GM12872 (cell line): ENCODE data around the gene GLA.

Source experiments
- TF ChIP-seq, protein P1 (sequence below): IDR thresholded peaks from 3 replicates; pipeline ENCODE4 v1.5.1; 2011; ENCODE audit warnings: low read depth, mild to moderate bottlenecking, low read length, moderate library complexity; ENCODE audit not compliant: insufficient read depth

Gene GLA

DNA sequence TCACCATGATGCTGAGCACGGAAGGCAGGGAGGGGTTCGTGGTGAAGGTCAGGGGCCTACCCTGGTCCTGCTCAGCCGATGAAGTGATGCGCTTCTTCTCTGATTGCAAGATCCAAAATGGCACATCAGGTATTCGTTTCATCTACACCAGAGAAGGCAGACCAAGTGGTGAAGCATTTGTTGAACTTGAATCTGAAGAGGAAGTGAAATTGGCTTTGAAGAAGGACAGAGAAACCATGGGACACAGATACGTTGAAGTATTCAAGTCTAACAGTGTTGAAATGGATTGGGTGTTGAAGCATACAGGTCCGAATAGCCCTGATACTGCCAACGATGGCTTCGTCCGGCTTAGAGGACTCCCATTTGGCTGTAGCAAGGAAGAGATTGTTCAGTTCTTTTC is 4.3 kb upstream of the GLA start:
- TF ChIP-seq, protein P1, sequence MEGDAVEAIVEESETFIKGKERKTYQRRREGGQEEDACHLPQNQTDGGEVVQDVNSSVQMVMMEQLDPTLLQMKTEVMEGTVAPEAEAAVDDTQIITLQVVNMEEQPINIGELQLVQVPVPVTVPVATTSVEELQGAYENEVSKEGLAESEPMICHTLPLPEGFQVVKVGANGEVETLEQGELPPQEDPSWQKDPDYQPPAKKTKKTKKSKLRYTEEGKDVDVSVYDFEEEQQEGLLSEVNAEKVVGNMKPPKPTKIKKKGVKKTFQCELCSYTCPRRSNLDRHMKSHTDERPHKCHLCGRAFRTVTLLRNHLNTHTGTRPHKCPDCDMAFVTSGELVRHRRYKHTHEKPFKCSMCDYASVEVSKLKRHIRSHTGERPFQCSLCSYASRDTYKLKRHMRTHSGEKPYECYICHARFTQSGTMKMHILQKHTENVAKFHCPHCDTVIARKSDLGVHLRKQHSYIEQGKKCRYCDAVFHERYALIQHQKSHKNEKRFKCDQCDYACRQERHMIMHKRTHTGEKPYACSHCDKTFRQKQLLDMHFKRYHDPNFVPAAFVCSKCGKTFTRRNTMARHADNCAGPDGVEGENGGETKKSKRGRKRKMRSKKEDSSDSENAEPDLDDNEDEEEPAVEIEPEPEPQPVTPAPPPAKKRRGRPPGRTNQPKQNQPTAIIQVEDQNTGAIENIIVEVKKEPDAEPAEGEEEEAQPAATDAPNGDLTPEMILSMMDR: no peak

DNA sequence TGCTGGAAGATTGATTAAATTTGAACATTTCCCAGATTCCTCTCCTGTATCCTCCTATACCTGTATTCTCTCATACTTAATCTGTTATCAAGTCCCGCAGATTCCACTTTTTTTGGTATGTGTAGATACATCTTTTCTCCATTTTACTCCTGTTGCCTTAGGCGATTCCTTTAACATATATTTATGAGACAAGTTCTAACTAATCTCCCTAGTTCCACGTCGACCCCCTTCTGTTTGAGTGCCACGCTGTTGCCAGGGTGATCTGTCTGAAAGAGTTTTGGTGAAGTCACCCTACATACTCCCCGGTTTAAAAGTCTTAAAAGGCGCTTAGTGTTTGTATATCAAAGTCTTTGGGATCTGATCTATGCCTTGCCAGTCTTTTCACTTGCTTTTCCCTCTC is 2.7 kb upstream of the GLA start:
- TF ChIP-seq, protein P1: no peak

DNA sequence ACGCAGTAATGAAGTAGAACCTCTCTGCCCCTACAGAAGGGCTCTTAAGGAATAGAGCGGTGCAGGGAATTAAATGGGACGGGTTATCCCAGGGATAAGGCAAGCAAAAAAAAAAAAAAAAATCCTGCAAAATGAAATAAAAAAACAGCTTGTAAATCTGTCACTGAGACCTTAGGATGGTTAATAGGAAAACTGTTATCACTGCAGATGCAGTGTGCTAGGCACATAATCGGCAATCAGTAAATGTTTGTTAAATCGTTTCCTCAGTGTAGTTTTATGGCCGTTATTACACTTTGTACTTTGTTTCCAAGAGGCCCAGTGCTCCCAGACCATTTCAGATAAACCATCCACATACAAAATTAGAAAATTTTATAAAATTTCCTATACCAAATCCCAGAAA is 1.3 kb upstream of the GLA start:
- TF ChIP-seq, protein P1: no peak

DNA sequence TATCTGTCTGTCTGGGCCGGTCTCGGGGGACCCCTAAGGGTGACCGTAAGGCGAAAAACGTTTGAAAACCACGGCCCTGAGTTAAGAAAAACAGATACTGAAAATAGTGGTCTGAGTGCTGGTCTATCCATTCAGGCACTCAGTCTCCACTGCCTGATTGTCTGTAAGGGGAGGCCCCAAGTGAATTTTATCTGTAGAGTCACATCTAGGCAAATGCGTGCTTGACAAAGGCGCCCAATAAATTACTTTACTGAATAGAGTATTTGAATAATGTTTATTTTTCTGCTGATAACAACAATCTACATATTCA is 762 bp upstream of the GLA start:
- TF ChIP-seq, protein P1: no peak

DNA sequence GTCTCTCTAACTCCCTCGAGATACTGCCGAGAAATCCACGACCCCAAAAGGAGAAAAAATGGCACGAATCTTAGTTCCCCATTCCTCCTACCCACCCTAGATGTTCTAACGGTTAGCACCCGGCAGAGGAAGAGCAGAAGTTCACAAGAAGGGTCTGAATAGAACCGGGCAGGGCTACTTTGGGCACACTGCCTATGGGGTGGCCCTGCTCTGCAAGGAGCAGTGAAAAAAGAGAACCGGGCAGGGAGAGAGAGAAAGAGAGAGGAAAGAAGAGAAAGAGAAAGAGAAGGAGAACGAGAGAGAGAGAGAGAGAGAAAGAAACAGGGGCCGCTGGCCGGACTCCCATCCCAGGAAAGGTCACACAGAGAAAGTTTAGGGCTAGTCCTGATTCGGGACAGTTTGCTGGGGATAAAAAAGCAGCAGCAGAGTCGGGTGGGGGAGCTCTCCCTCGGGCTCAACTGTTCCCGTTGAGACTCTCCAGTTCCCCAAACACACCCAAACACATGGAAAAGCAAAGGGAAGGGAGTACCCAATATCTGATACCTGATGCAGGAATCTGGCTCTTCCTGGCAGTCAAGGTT is 468 bp downstream of the GLA start:
- TF ChIP-seq, protein P1: no peak

DNA sequence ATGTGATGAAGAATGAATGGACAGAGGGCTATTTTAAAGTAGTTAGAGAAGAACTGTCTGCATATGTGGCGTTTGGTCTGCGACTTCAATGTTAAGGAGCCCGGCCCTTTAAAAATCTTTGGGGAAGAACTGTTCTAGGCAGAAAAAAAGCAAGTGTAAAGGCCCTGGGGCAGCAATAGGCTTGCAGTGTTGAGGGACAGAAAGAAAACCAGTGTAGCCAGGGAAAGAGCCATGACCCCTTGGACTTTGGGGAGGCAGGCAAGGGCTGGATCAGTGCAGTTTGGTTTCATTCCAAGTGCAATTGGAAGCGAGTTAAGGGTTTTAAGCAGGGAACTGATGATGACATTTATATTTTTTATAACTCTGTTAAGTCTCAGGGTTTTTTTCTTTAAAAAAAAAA is 7.9 kb downstream of the GLA start:
- TF ChIP-seq, protein P1: no peak

DNA sequence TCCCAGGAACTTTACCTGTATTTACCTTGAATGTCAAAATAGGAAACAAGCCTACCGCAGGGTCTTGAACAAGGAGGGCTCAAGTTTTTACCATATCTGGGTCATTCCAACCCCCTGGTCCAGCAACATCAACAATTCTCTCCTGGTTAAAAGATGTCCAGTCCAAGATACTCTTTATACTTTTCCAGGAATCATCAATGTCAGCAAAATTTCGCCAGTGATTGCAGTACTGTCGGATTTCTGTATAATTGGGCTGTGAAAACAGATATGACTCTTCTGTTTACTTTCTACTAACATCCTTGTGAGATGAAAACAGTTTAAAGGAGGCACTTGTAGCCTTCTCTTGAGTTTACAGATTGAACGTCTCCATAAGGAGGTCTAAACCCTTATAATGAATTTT is 9.0 kb downstream of the GLA start:
- TF ChIP-seq, protein P1: no peak

DNA sequence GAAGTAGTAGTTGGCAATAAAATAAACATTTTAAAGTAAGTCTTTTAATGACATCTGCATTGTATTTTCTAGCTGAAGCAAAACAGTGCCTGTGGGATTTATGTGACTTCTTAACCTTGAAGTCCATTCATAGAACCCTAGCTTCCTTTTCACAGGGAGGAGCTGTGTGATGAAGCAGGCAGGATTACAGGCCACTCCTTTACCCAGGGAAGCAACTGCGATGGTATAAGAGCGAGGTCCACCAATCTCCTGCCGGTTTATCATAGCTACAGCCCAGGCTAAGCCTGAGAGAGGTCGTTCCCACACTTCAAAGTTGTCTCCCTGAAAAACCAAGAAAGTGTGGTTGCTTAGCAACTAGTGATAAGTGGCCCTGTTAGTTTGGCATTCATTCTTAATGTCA is 9.9 kb downstream of the GLA start:
- TF ChIP-seq, protein P1: no peak
